Bronchial epithelial cell (primary cell): ENCODE data around the gene HOPX. TPM values are rescaled to one million over a fixed set of nuclear protein-coding genes. Genes with fewer than 3 reads are reported as not detected.

ENCODE experiments used
- DNase-seq: peaks from one replicate; pipeline ENCODE4 v3.0.0-alpha.2; 2010; ENCODE audit warnings: low read depth
- FAIRE-seq: peaks from 2 replicates; lab custom pipeline; 2011; peaks lifted over from hg19 to GRCh38; lab: Jason Lieb, UNC
- H3K27me3 ChIP-seq: 2 replicates; pipeline ENCODE4 v1.5.1; 2011; ENCODE audit warnings: low read length; ENCODE audit not compliant: control insufficient read depth, insufficient read depth
- H3K36me3 ChIP-seq: 2 replicates; pipeline ENCODE4 v1.5.1; 2011; ENCODE audit warnings: low read length; ENCODE audit not compliant: control insufficient read depth, insufficient read depth
- H3K4me3 ChIP-seq: 2 replicates; pipeline ENCODE4 v1.5.1; 2011; ENCODE audit warnings: mild to moderate bottlenecking, low read depth, low read length, control low read depth
- total RNA-seq: library from RNA; depleted of rRNA; stranded (reverse); fragments of >200 nt; gene quantifications from 2 replicates; pipeline ENCODE4 v1.2.1, GENCODE V29; 2014
- TF ChIP-seq, protein P1 (sequence below): IDR thresholded peaks from 2 replicates; pipeline ENCODE4 v1.5.1; 2011; ENCODE audit warnings: mild to moderate bottlenecking, moderate library complexity, low read length, control low read depth, inconsistent platforms; ENCODE audit not compliant: insufficient read depth, severe bottlenecking

Gene HOPX
- total RNA-seq, 1 donor from 2014 or later, result 30.8 TPM

DNA sequence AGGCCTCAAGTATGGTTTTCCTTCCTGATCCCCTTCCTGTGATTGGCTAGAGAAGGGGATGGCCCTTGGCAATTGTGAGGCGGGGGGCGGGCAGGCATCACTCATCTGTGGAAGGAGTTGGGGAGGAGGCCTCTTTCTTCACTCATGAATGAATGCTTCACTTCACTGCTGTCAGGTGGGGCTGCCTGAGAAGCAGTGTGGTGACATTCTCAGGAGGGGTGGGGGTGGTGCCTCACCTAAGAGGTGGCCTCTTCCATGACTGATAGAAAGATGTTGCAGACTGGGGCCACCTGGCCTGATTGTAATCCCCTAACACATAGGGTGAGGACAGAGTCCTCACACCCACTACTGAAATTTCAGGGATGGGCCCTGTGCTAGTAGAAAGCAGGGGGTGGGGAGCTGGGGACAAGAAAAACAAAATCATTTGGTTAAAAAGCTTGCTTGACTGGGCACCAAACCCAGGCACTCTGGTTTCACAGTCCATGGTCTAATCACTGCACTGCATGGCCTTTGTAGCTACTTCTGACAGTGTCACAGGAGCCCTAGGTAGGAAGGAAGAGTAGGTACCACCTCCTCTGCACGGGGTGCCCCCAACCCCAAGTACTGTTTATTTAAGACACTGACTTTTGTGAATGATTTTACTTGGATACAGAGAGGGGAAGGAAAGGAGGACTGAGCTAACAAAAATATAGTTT, 5.6 kb upstream of the HOPX start:
- no peak overlapping the region for H3K4me3 ChIP-seq
- H3K36me3 ChIP-seq, result no peaks in the 10 kb centered on the region
- FAIRE-seq (no peak), DNase-seq (no peak)
- TF ChIP-seq, protein P1, sequence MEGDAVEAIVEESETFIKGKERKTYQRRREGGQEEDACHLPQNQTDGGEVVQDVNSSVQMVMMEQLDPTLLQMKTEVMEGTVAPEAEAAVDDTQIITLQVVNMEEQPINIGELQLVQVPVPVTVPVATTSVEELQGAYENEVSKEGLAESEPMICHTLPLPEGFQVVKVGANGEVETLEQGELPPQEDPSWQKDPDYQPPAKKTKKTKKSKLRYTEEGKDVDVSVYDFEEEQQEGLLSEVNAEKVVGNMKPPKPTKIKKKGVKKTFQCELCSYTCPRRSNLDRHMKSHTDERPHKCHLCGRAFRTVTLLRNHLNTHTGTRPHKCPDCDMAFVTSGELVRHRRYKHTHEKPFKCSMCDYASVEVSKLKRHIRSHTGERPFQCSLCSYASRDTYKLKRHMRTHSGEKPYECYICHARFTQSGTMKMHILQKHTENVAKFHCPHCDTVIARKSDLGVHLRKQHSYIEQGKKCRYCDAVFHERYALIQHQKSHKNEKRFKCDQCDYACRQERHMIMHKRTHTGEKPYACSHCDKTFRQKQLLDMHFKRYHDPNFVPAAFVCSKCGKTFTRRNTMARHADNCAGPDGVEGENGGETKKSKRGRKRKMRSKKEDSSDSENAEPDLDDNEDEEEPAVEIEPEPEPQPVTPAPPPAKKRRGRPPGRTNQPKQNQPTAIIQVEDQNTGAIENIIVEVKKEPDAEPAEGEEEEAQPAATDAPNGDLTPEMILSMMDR, result no peak
- no peaks in the 10 kb centered on the region for H3K27me3 ChIP-seq

DNA sequence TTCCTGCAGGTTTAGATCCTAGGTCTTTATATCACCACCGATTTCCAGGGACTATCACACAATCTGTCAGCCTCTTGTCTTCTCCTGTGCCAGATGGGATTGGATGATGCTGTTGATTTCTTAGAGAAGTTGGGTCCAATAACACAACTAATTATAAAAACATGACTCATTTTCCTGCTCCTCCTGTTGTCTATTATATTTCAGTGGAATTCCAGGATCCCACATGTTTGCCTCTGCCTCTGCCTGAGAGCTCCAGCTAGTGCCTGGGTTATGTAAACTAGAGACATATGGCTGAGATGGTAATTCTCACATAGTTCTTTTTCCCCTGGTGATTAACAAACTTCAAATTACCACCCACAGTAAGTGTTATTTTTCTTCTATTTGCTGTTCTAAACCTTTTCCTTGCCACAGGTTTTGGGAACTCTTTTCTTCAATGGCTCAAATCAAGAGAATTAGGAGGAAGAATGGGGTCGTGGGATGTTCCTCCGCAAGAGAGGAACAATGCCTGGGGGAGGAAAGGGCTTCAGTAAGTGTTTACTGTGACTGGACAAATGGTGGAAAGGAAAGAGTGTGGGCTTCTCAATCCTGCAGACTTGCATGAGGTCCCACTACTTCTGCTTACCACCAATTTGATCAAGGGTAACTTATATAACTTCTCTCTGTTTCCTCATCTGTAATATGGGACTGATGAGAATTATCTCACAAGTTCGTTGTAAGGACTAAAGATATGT, 3.4 kb upstream of the HOPX start:
- no peaks in the 10 kb centered on the region for H3K36me3 ChIP-seq
- TF ChIP-seq, protein P1, result no peak
- DNase-seq (peak; percentile 72), FAIRE-seq (no peak)
- H3K27me3 ChIP-seq, result no peaks in the 10 kb centered on the region
- H3K4me3 ChIP-seq, result no peak overlapping the region

DNA sequence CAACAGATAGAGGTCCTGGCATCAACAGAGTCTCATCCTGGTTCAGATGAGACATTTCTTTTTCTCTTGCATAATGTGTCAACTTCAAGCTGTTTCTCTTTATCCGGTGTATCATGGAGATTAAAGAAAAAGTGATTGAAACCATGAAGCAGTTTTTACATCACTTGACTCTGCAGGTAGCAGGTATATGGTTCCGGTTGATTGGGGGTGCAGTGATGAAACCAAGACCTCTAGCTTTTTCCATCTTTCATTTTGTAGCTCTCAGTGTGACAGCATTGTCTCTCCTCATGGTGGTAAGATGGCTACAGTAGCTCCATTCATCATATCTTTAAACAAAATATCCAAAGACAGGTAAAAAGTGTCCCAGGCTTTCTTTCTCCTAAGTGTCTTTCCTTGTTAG, 2.4 kb upstream of the HOPX start:
- no peak for DNase-seq
- H3K4me3 ChIP-seq, result no peak overlapping the region
- no peaks in the 10 kb centered on the region for H3K36me3 ChIP-seq
- TF ChIP-seq, protein P1, result no peak
- FAIRE-seq, result no peak
- H3K27me3 ChIP-seq, result no peaks in the 10 kb centered on the region

DNA sequence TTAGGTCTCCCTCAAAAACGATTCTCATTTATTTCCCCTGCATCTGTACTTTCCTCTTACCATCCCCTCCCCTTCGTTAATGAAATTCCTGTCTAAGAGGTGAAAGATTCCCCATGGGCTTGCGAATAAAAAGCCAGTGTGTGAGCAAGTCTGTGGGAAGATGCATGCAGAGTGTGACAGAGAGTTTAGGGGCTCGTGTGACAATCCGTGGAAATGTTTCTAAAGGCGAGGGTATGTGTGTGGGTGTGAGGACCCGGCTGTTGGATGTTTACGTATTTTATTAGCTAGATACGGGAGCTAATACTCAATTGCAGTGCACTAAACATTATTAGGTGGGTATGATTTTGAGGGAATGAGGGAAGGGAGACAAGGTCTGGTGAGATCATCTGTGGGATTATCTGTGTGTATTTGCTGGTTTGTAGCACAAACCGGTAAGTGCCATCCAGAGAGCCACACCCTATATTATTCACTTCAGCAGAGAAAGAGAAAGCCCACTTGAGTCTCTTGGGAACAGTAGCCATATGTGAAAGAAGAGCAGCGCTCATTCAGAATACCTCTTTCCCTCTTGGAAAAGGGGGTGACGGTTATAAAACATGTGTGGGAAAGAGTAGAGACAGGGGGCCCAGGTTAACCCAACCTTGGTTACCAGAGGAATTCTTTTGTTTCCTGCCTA, 893 bp upstream of the HOPX start:
- DNase-seq, result peak; percentile 41
- no peak for FAIRE-seq
- Histone ChIP-seq H3K36me3 (no peaks in the 10 kb centered on the region), H3K27me3 (no peaks in the 10 kb centered on the region), H3K4me3 (no peak overlapping the region)
- TF ChIP-seq, protein P1, result no peak

DNA sequence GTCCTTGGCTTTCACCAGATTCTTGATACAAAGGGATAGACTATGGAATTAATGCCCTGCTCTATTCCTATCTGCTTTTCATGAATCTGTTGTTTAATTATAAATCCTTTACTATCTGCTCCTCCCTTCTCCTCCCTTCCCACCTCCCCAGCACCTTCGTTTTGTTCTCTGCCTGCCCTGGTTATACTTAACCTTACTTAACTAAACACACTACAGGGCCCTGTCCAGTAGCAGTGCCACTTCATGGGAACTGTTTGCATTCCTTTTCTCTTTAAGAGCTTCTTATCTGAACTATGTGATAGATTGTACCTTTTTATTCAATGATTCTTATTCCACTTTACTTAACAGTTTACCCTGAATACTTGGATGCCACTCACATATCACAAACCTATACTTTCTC, 830 bp downstream of the HOPX start:
- TF ChIP-seq, protein P1, result no peak
- Histone ChIP-seq H3K27me3 (no peaks in the 10 kb centered on the region), H3K4me3 (no peak overlapping the region), H3K36me3 (no peaks in the 10 kb centered on the region)
- DNase-seq (no peak), FAIRE-seq (no peak)
